ENCODE measurements around the gene TPPP2. TPM values are rescaled to one million over a fixed set of nuclear protein-coding genes. Genes with fewer than 3 reads are reported as not detected.
A peak's percentile ranks its signal among the peaks of the same experiment; 100 is the strongest.

TPPP2 gene
- total RNA-seq, 1 experiment from 2014 or later, result not detected

DNA sequence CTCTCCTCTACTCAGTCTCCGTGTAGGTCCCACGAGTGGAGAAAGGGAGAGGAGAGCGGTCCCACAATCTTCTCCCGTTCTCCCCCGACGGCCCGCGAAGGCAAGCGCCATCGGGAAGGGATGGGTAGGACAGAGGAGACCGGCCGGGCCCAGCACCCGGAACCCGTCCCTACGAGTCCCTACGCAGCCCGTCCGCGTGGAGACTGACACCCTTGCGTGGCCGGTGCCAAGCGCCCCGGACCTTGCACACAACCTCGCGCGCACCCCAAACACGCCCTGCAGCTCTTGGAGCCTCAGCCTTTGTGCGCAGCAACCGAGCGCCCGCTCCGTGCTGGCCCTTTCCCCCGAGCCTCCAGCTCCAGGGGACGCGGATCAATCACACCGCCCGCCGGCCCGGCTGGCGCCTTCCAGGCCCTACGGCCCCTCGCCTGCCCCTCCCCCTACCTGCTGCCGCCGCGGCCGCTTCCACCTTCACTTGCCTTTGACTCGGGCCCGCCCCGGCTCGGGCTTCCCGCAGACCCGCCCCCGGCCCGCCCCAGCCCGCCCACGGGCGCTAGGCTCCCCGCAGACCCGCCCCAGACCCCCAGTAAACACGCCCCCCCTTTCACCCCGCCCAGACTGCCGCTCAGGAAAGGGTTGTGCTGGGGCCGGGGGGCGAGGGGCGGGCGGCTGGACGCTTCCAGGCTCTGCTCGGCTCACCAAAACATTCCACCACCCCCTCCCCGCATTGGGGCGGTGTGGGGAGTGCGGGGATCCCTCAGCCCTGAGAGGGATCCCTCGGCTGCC lies 5.2 kb upstream of the TPPP2 start, which contains the start of gene NDRG2:
Gene NDRG2, minus strand, starts transcription at position 477 of the 786 bp plus-strand sequence. CDS start 1,746 bp downstream, outside the sequence.
- Histone ChIP-seq H3K4me2 (ENCODE audit: low read length) (peak within 1 kb of the TSS; percentile 79), H3K4me1 (ENCODE audit: insufficient read depth, low read length) (0 out of 2 replicates have a peak, but pooled peaks cover 4% of the 10 kb centered on the region), H3K27ac (ENCODE audit: low read length) (no peak within 1 kb of the TSS), H3K9me2 (replicated peaks; ENCODE audit: low read length) (no peaks in the 10 kb centered on the region), H3K27me3 (ENCODE audit: low read length) (peaks cover 66% of the 10 kb centered on the region), H3K79me2 (ENCODE audit: low read length) (no peaks in the 10 kb centered on the region), H3F3A (ENCODE audit: low read length, unreplicated experiment) (no peaks in the 10 kb centered on the region), H3K9me3 (ENCODE audit: low read length) (no peaks in the 10 kb centered on the region), H4K20me1 (ENCODE audit: low read length) (no peaks in the 10 kb centered on the region), H3K36me3 (ENCODE audit: low read depth, low read length) (no peaks in the 10 kb centered on the region), H3K9ac (ENCODE audit: low read length) (no peak within 1 kb of the TSS), H2AFZ (ENCODE audit: low read length) (peak within 1 kb of the TSS; percentile 61; the same call in 1 of the 2 replicates), H3K4me3 (ENCODE audit: low read length) (peak within 1 kb of the TSS; percentile 58)
- TF ChIP-seq EZH2phosphoT487 (IDR thresholded peaks at IDR 0.05; ENCODE audit: borderline replicate concordance, low read length), result no peak
- TF ChIP-seq, protein P1, sequence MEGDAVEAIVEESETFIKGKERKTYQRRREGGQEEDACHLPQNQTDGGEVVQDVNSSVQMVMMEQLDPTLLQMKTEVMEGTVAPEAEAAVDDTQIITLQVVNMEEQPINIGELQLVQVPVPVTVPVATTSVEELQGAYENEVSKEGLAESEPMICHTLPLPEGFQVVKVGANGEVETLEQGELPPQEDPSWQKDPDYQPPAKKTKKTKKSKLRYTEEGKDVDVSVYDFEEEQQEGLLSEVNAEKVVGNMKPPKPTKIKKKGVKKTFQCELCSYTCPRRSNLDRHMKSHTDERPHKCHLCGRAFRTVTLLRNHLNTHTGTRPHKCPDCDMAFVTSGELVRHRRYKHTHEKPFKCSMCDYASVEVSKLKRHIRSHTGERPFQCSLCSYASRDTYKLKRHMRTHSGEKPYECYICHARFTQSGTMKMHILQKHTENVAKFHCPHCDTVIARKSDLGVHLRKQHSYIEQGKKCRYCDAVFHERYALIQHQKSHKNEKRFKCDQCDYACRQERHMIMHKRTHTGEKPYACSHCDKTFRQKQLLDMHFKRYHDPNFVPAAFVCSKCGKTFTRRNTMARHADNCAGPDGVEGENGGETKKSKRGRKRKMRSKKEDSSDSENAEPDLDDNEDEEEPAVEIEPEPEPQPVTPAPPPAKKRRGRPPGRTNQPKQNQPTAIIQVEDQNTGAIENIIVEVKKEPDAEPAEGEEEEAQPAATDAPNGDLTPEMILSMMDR (conservative IDR thresholded peaks at IDR 0.05; ENCODE audit: low read depth, low read length), result no peak
- TF ChIP-seq EZH2 (IDR thresholded peaks at IDR 0.05; ENCODE audit: low read length, unreplicated experiment), result no peak
- DNase-seq, result no peak
- intact Hi-C loops (cut with micrococcal nuclease), result no loop called here
- ATAC-seq, result peak; percentile 37; the same call in 1 of the 2 replicates
- POLR2A ChIA-PET (ENCODE audit: unreplicated experiment), result no interaction called here
- BruUV-seq (replicated peaks), result no TSS peak
- CTCF ChIA-PET, result no interaction called here

DNA sequence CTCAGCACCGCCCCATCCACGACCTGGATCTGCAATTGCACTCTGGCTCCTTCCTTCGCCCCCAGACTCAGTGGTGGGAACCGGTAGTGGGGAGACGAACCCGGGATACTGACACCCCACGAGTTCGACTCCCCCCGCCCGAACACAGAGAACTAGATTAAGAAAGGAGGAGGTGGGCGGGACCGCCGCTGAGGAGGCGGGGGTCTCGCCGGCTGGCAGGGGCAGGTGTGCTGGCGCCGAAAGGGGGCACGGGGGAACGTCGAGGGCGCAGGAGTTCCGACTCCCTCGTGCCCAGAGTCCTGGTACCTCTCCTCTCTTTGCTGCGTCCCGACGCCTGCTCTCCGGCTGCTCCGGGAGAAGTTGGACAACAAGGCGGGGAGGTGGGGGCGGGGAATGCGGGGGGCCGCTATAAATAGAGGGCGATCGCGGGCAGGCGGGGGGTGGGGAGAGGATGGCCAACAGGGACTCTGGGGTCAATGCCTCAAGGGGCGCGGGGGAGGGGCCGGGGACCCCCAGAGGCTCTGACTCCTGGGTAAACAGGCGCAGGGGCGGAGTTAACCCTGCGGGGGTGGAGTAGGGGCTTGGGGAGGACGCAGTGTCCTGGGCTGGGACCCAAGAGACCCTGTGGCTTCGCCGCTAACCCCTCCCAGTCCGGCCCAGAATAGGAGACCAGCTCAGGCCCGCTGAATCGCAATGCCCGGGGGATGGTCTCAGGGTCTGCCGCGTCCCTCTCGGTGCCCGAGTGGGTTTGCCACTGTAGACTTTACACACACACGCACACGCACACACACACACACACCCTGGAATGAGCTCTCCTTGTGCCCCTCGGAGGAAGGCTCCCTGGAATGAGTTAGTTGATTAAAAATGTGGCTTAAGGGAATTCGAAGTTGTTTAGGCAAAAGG lies 4.4 kb upstream of the TPPP2 start:
- no peak overlapping the region for H3K27ac ChIP-seq (ENCODE audit: low read length)

More for the DNA sequence above, 4.4 kb upstream of the TPPP2 start:
- ChIA-PET CTCF (no interaction called here), POLR2A (ENCODE audit: unreplicated experiment) (no interaction called here)
- Histone ChIP-seq H3F3A (ENCODE audit: low read length, unreplicated experiment) (no peaks in the 10 kb centered on the region), H3K4me1 (ENCODE audit: insufficient read depth, low read length) (0 out of 2 replicates have a peak, but pooled peaks cover 4% of the 10 kb centered on the region), H3K4me3 (ENCODE audit: low read length) (peak overlapping the region; percentile 58), H2AFZ (ENCODE audit: low read length) (peak overlapping the region; percentile 61; the same call in 1 of the 2 replicates), H3K9me3 (ENCODE audit: low read length) (no peaks in the 10 kb centered on the region), H3K27me3 (ENCODE audit: low read length) (peaks cover 70% of the 10 kb centered on the region), H3K36me3 (ENCODE audit: low read depth, low read length) (no peaks in the 10 kb centered on the region), H3K9ac (ENCODE audit: low read length) (no peak overlapping the region), H4K20me1 (ENCODE audit: low read length) (no peaks in the 10 kb centered on the region), H3K9me2 (replicated peaks; ENCODE audit: low read length) (no peaks in the 10 kb centered on the region), H3K4me2 (ENCODE audit: low read length) (peak overlapping the region; percentile 77), H3K79me2 (ENCODE audit: low read length) (no peaks in the 10 kb centered on the region)
- intact Hi-C loops (cut with micrococcal nuclease), result no loop called here
- no TSS peak for BruUV-seq (replicated peaks)
- no peak for DNase-seq
- no peak for ATAC-seq
- TF ChIP-seq, protein P1 (conservative IDR thresholded peaks at IDR 0.05; ENCODE audit: low read depth, low read length), result no peak
- TF ChIP-seq EZH2phosphoT487 (IDR thresholded peaks at IDR 0.05; ENCODE audit: borderline replicate concordance, low read length) (no peak), EZH2 (IDR thresholded peaks at IDR 0.05; ENCODE audit: low read length, unreplicated experiment) (no peak)
